Karpas-422 (cell line): ENCODE measurements around the gene CDKN1A. TPM values are rescaled to one million over a fixed set of nuclear protein-coding genes. Genes with fewer than 3 reads are reported as not detected.

ENCODE experiments used
- DNase-seq: peaks from one replicate; pipeline ENCODE4 v3.0.0-alpha.2; 2015
- H2AFZ ChIP-seq: fragments of 200-600 bp; sonication (generic); 2 replicates; pipeline ENCODE4 v1.6.1; 2014; ENCODE audit warnings: antibody characterized with exemption, low read length, mixed read lengths
- H3K27ac ChIP-seq: fragments of 200-600 bp; sonication (generic); 2 replicates; pipeline ENCODE4 v1.5.1; 2014; ENCODE audit warnings: mild to moderate bottlenecking, low read length, moderate library complexity
- H3K27me3 ChIP-seq: fragments of 200-600 bp; sonication (generic); 2 replicates; pipeline ENCODE4 v1.6.1; 2014; ENCODE audit warnings: low read length, mixed read lengths
- H3K36me3 ChIP-seq: fragments of 200-600 bp; sonication (generic); 2 replicates; pipeline ENCODE4 v1.6.1; 2014; ENCODE audit warnings: low read length, mixed read lengths; ENCODE audit not compliant: insufficient read depth
- H3K4me1 ChIP-seq: fragments of 200-600 bp; sonication (generic); 2 replicates; pipeline ENCODE4 v1.6.1; 2014; ENCODE audit warnings: mild to moderate bottlenecking, low read length, mixed read lengths
- H3K4me2 ChIP-seq: fragments of 200-600 bp; sonication (generic); 2 replicates; pipeline ENCODE4 v1.6.1; 2014; ENCODE audit warnings: low read length, low read depth, mild to moderate bottlenecking; ENCODE audit not compliant: poor library complexity, severe bottlenecking
- H3K4me3 ChIP-seq: fragments of 200-600 bp; sonication (generic); 2 replicates; pipeline ENCODE4 v1.5.1; 2014; ENCODE audit warnings: mild to moderate bottlenecking, antibody characterized with exemption, low read length, mixed read lengths
- H3K79me2 ChIP-seq: fragments of 200-600 bp; sonication (generic); 2 replicates; pipeline ENCODE4 v1.6.1; 2014; ENCODE audit warnings: mild to moderate bottlenecking, low read length, mixed read lengths
- H3K9ac ChIP-seq: fragments of 200-600 bp; sonication (generic); 2 replicates; pipeline ENCODE4 v1.6.0; 2014; ENCODE audit warnings: low read length
- H3K9me2 ChIP-seq: fragments of 200-600 bp; sonication (generic), shearing (Covaris generic); replicated peaks from 2 replicates; pipeline ENCODE4 v1.6.0; 2014; ENCODE audit warnings: mild to moderate bottlenecking, low read length, moderate library complexity; ENCODE audit not compliant: insufficient read depth
- H3K9me3 ChIP-seq: fragments of 300-700, 200-600 bp; sonication (generic); 2 replicates; pipeline ENCODE4 v1.6.1; 2014; ENCODE audit warnings: low read length, mixed read lengths
- H4K20me1 ChIP-seq: fragments of 200-600 bp; sonication (generic); 2 replicates; pipeline ENCODE4 v1.6.1; 2014; ENCODE audit warnings: mild to moderate bottlenecking, antibody characterized with exemption, low read length, low read depth; ENCODE audit not compliant: insufficient read depth
- total RNA-seq: library from RNA; depleted of rRNA; stranded (reverse); fragments of >200 nt; shearing (Covaris generic); gene quantifications from 2 replicates; pipeline ENCODE4 v1.2.3, GENCODE V29; 2014; ENCODE audit warnings: low replicate concordance

CDKN1A gene
- total RNA-seq, 1 experiment from 2014 or later: 6.8 TPM

- H3K79me2 ChIP-seq: no peaks in the 10 kb centered on the region
- H3K9me3 ChIP-seq: no peaks in the 10 kb centered on the region
- no peaks in the 10 kb centered on the region for H3K27me3 ChIP-seq
- no peak overlapping the region for H2AFZ ChIP-seq
- no peak for DNase-seq
- no peak overlapping the region for H3K27ac ChIP-seq
- H3K9ac ChIP-seq: no peak overlapping the region
- H3K4me3 ChIP-seq: no peak overlapping the region
- peaks cover 8% of the 10 kb centered on the region for H3K4me1 ChIP-seq
- no peak overlapping the region for H3K4me2 ChIP-seq
- H3K9me2 ChIP-seq: no peaks in the 10 kb centered on the region
- no peaks in the 10 kb centered on the region for H4K20me1 ChIP-seq
- H3K36me3 ChIP-seq: no peaks in the 10 kb centered on the region
Observed at GRCh38 chr6:36636687-36637418, 41.7 kb upstream of the CDKN1A start.

- no peak overlapping the region for H2AFZ ChIP-seq
- no peaks in the 10 kb centered on the region for H4K20me1 ChIP-seq
- H3K27me3 ChIP-seq: no peaks in the 10 kb centered on the region
- no peak overlapping the region for H3K4me2 ChIP-seq
- no peak overlapping the region for H3K4me3 ChIP-seq
- no peak overlapping the region for H3K9ac ChIP-seq
- H3K9me3 ChIP-seq: no peaks in the 10 kb centered on the region
- H3K9me2 ChIP-seq: no peaks in the 10 kb centered on the region
- H3K79me2 ChIP-seq: no peaks in the 10 kb centered on the region
- no peak for DNase-seq
- H3K4me1 ChIP-seq: peaks cover 8% of the 10 kb centered on the region
- H3K27ac ChIP-seq: no peak overlapping the region
- H3K36me3 ChIP-seq: no peaks in the 10 kb centered on the region
Observed at GRCh38 chr6:36638579-36638978, 39.9 kb upstream of the CDKN1A start.

GRCh38 chr6:36639171-36639808, 39.2 kb upstream of the CDKN1A start:
- no peak overlapping the region for H3K4me3 ChIP-seq
- H3K27ac ChIP-seq: no peak overlapping the region
- H3K9me3 ChIP-seq: no peaks in the 10 kb centered on the region
- no peaks in the 10 kb centered on the region for H3K27me3 ChIP-seq
- no peak overlapping the region for H2AFZ ChIP-seq
- DNase-seq: no peak
- no peaks in the 10 kb centered on the region for H3K79me2 ChIP-seq
- H3K36me3 ChIP-seq: no peaks in the 10 kb centered on the region
- no peaks in the 10 kb centered on the region for H3K9me2 ChIP-seq
- no peak overlapping the region for H3K4me2 ChIP-seq
- no peak overlapping the region for H3K9ac ChIP-seq
- peaks cover 8% of the 10 kb centered on the region for H3K4me1 ChIP-seq
- H4K20me1 ChIP-seq: no peaks in the 10 kb centered on the region

GRCh38 chr6:36641543-36641942, 37.0 kb upstream of the CDKN1A start:
- Histone ChIP-seq H3K27me3 (no peaks in the 10 kb centered on the region), H4K20me1 (no peaks in the 10 kb centered on the region), H2AFZ (no peak overlapping the region), H3K9me3 (no peaks in the 10 kb centered on the region), H3K4me3 (no peak overlapping the region), H3K4me2 (no peak overlapping the region), H3K9ac (no peak overlapping the region), H3K27ac (no peak overlapping the region), H3K4me1 (peaks cover 7% of the 10 kb centered on the region), H3K36me3 (no peaks in the 10 kb centered on the region), H3K79me2 (no peaks in the 10 kb centered on the region), H3K9me2 (no peaks in the 10 kb centered on the region)
- no peak for DNase-seq

GRCh38 chr6:36642913-36643817, 35.3 kb upstream of the CDKN1A start:
- H4K20me1 ChIP-seq: no peaks in the 10 kb centered on the region
- H3K27me3 ChIP-seq: no peaks in the 10 kb centered on the region
- no peaks in the 10 kb centered on the region for H3K9me2 ChIP-seq
- no peak overlapping the region for H3K9ac ChIP-seq
- no peak overlapping the region for H3K4me3 ChIP-seq
- H3K4me1 ChIP-seq: peaks cover 3% of the 10 kb centered on the region; the same call in 1 of the 2 replicates
- H3K27ac ChIP-seq: no peak overlapping the region
- H3K9me3 ChIP-seq: no peaks in the 10 kb centered on the region
- H3K4me2 ChIP-seq: no peak overlapping the region
- no peaks in the 10 kb centered on the region for H3K79me2 ChIP-seq
- no peaks in the 10 kb centered on the region for H3K36me3 ChIP-seq
- H2AFZ ChIP-seq: no peak overlapping the region
- DNase-seq: no peak

GRCh38 chr6:36643977-36644376, 34.5 kb upstream of the CDKN1A start:
- H3K79me2 ChIP-seq: no peaks in the 10 kb centered on the region
- H3K9ac ChIP-seq: no peak overlapping the region
- H3K27me3 ChIP-seq: no peaks in the 10 kb centered on the region
- no peaks in the 10 kb centered on the region for H3K9me2 ChIP-seq
- H4K20me1 ChIP-seq: no peaks in the 10 kb centered on the region
- no peak for DNase-seq
- H3K36me3 ChIP-seq: no peaks in the 10 kb centered on the region
- H3K9me3 ChIP-seq: no peaks in the 10 kb centered on the region
- H3K27ac ChIP-seq: no peak overlapping the region
- no peak overlapping the region for H3K4me2 ChIP-seq
- peaks cover 3% of the 10 kb centered on the region; the same call in 1 of the 2 replicates for H3K4me1 ChIP-seq
- no peak overlapping the region for H2AFZ ChIP-seq
- H3K4me3 ChIP-seq: no peak overlapping the region

- Histone ChIP-seq H3K4me2 (no peak overlapping the region), H3K9ac (no peak overlapping the region), H3K9me2 (no peaks in the 10 kb centered on the region), H3K4me3 (no peak overlapping the region), H3K4me1 (peaks cover 12% of the 10 kb centered on the region), H3K9me3 (no peaks in the 10 kb centered on the region), H2AFZ (no peak overlapping the region), H3K36me3 (no peaks in the 10 kb centered on the region), H3K79me2 (no peaks in the 10 kb centered on the region), H4K20me1 (no peaks in the 10 kb centered on the region), H3K27me3 (no peaks in the 10 kb centered on the region), H3K27ac (no peak overlapping the region)
- no peak for DNase-seq
Observed at GRCh38 chr6:36649086-36649485, 29.4 kb upstream of the CDKN1A start.
